Parathyroid adenoma (tissue), 2 donors: ENCODE measurements around the gene TSC22D2.

ENCODE experiments used
- H2AFZ ChIP-seq: fragments of 300-600 bp; sonication (generic); one replicate; pipeline ENCODE4 v1.7.0; 2017; ENCODE audit warnings: antibody characterized with exemption, mild to moderate bottlenecking
- H3K27ac ChIP-seq: fragments of 300-600 bp; sonication (generic); one replicate; pipeline ENCODE4 v1.7.0; 2017
- H3K27me3 ChIP-seq: fragments of 300-600 bp; sonication (generic); one replicate; pipeline ENCODE4 v1.7.0; 2017; ENCODE audit warnings: low read length; ENCODE audit not compliant: control insufficient read depth, insufficient read depth
- H3K36me3 ChIP-seq: fragments of 300-600 bp; sonication (generic); one replicate; pipeline ENCODE4 v1.7.0; 2017; ENCODE audit warnings: low read length; ENCODE audit not compliant: control insufficient read depth, insufficient read depth
- H3K4me1 ChIP-seq: fragments of 300-600 bp; sonication (generic); one replicate; pipeline ENCODE4 v1.7.0; 2017; ENCODE audit warnings: control low read depth
- H3K4me2 ChIP-seq: fragments of 300-600 bp; sonication (generic); one replicate; pipeline ENCODE4 v1.7.0; 2017; ENCODE audit warnings: low read length
- H3K4me3 ChIP-seq: fragments of 300-600 bp; sonication (generic); one replicate; pipeline ENCODE4 v1.7.0; 2017; ENCODE audit warnings: low read depth, low read length
- H3K79me2 ChIP-seq: fragments of 300-600 bp; sonication (generic); one replicate; pipeline ENCODE4 v1.7.0; 2017; ENCODE audit warnings: control low read depth
- H3K9ac ChIP-seq: fragments of 300-600 bp; sonication (generic); one replicate; pipeline ENCODE4 v1.7.0; 2017; ENCODE audit warnings: mild to moderate bottlenecking
- H3K9me3 ChIP-seq: fragments of 300-600 bp; sonication (generic); one replicate; pipeline ENCODE4 v1.7.0; 2017; ENCODE audit warnings: low read length; ENCODE audit not compliant: control insufficient read depth
- TF ChIP-seq, protein P1 (sequence below): fragments of 300-600 bp; sonication (generic); IDR thresholded peaks from one replicate; pipeline ENCODE4 v1.7.0; 2017; ENCODE audit warnings: antibody characterized with exemption, mild to moderate bottlenecking
- donor health status: primary hyperparathyroidism.

TSC22D2 gene

DNA sequence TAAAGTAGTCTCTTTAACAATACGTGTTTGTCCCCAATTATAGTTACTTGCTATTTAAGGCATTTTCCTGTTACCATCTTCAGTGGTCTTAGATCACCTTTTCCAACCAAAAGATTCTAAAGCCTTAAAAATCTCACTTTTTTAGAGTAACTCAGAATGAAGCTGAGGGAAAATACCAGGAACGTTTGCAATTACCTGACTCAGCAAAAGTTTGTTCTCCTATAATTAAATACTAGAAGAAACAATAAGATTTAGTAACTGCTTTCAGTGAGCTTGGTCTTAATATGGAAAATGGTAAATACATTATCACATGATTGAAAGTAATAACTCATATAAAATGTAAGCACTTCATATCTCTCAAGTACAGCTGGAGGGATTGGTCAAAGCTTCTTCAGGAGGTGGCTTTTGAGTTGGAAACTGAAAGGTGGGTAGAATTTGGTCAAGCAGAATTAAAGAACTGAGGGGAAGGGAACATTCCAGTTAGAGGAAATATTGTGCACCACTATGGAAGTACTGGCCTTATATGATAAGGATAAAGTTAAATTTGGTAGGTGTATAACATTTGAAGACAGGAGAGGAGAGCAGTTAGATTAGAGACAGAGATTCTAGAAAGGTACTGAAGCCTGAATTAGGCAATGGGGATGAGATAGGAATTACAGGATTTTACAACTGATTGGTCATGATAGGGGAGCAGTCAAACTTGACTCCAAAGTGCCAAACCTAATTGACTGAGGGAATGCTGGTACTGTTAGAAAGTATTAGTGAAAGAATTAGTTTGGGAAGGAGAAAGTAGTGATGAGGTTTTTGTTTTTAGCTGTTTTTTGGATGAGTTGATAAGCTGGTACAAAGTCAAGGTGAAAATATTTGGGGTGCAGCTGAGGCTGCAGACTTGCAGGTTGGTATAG, 21.9 kb downstream of the TSC22D2 start:
- TF ChIP-seq, protein P1, sequence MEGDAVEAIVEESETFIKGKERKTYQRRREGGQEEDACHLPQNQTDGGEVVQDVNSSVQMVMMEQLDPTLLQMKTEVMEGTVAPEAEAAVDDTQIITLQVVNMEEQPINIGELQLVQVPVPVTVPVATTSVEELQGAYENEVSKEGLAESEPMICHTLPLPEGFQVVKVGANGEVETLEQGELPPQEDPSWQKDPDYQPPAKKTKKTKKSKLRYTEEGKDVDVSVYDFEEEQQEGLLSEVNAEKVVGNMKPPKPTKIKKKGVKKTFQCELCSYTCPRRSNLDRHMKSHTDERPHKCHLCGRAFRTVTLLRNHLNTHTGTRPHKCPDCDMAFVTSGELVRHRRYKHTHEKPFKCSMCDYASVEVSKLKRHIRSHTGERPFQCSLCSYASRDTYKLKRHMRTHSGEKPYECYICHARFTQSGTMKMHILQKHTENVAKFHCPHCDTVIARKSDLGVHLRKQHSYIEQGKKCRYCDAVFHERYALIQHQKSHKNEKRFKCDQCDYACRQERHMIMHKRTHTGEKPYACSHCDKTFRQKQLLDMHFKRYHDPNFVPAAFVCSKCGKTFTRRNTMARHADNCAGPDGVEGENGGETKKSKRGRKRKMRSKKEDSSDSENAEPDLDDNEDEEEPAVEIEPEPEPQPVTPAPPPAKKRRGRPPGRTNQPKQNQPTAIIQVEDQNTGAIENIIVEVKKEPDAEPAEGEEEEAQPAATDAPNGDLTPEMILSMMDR, result no peak
- H3K36me3 ChIP-seq, result no peaks in the 10 kb centered on the region
- no peak overlapping the region for H3K4me3 ChIP-seq
- H2AFZ ChIP-seq, result no peak overlapping the region
- H3K4me2 ChIP-seq, result no peak overlapping the region
- no peak overlapping the region for H3K9ac ChIP-seq
- no peaks in the 10 kb centered on the region for H3K27me3 ChIP-seq
- peaks cover 7% of the 10 kb centered on the region for H3K4me1 ChIP-seq
- peaks cover 23% of the 10 kb centered on the region for H3K79me2 ChIP-seq
- no peak overlapping the region for H3K27ac ChIP-seq
- no peaks in the 10 kb centered on the region for H3K9me3 ChIP-seq

DNA sequence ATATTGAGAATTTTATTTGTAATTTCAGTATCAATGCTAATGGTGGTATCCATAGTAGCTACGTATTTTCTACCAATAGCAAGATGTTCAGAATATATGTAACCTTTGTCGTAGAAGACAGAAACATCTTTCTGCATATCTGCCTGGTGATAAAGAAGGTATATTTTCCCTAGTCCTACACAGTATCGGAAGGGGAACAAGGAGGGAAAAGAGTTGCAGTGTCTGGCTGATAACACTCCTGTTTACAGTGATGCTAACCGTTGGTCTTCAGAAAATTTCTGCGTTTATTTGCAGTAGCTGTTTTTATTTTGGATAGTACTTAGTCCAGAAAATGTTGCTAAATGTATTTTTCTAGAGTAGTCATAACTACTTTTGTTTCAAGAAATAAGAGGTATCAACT, 25.2 kb downstream of the TSC22D2 start:
- Histone ChIP-seq H3K27me3 (no peaks in the 10 kb centered on the region), H3K9ac (no peak overlapping the region), H2AFZ (no peak overlapping the region), H3K4me2 (no peak overlapping the region), H3K4me1 (peaks cover 7% of the 10 kb centered on the region), H3K79me2 (peaks cover 8% of the 10 kb centered on the region), H3K4me3 (no peak overlapping the region), H3K36me3 (no peaks in the 10 kb centered on the region), H3K9me3 (no peaks in the 10 kb centered on the region), H3K27ac (no peak overlapping the region)
- TF ChIP-seq, protein P1, result no peak

DNA sequence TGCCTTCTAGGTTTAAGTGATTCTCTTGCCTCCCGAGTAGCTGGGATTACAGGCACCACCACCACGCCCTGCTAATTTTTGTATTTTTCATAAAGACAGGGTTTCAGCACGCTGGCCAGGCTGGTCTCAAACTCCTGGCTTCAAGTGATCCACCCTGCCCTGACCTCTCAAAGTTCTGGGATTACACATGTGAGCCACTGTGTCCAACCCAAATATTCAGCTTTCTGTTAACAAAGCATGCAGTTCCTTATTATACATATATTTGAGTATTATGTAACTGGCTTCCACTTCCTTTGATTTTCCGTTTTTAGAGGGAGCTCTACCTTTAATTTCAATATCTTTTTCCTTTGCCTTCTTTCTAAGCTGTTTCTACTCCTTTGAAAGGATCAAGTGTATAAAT, 26.1 kb downstream of the TSC22D2 start:
- TF ChIP-seq, protein P1, result no peak
- no peaks in the 10 kb centered on the region for H3K36me3 ChIP-seq
- H3K4me1 ChIP-seq, result peaks cover 7% of the 10 kb centered on the region
- no peak overlapping the region for H3K9ac ChIP-seq
- no peak overlapping the region for H3K4me3 ChIP-seq
- no peak overlapping the region for H3K27ac ChIP-seq
- peaks cover 4% of the 10 kb centered on the region for H3K79me2 ChIP-seq
- H2AFZ ChIP-seq, result no peak overlapping the region
- no peak overlapping the region for H3K4me2 ChIP-seq
- no peaks in the 10 kb centered on the region for H3K27me3 ChIP-seq
- H3K9me3 ChIP-seq, result no peaks in the 10 kb centered on the region

DNA sequence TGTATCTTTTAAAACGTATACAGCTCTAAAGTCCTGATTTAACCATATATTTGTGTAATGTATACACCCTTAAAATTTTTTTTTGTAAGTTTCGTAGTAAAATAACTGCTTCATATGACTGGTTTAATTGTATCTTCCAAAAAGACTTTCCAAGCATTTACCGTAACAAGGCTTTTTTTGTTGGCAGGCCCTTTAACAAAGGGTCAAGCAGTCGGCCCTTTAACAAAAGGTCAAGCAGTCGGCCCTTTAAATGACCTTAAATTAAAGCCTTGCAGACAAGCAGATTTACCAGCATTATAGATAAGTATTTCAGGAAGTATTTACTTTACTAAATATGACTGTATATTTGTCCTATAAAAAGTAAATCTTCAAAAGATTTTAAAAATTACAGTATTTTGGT, 28.1 kb downstream of the TSC22D2 start:
- H3K27ac ChIP-seq, result no peak overlapping the region
- no peak overlapping the region for H2AFZ ChIP-seq
- no peaks in the 10 kb centered on the region for H3K27me3 ChIP-seq
- peaks cover 4% of the 10 kb centered on the region for H3K79me2 ChIP-seq
- H3K4me1 ChIP-seq, result no peaks in the 10 kb centered on the region
- TF ChIP-seq, protein P1, result no peak
- no peaks in the 10 kb centered on the region for H3K36me3 ChIP-seq
- H3K4me2 ChIP-seq, result no peak overlapping the region
- no peaks in the 10 kb centered on the region for H3K9me3 ChIP-seq
- no peak overlapping the region for H3K9ac ChIP-seq
- H3K4me3 ChIP-seq, result no peak overlapping the region

DNA sequence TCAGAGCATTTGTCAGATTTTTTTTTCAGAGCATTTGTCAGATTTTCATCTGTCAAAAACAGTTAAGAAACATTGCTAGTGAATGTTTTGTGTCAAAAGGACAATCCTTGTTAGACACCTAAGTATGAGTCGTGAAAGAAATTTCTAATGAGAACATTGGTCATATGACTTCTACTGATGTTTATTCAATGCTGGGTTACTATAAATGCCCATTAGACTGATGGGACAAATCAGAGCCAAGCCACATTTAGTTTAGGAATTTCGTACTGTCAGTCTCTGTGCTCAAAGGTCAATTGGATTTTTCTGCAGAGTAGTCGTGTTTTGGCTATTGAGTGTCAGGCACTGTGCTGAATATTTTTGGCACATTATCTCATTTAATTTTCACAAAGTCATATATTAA, 31.6 kb downstream of the TSC22D2 start:
- Histone ChIP-seq H3K27me3 (no peaks in the 10 kb centered on the region), H3K79me2 (peaks cover 8% of the 10 kb centered on the region), H3K36me3 (no peaks in the 10 kb centered on the region), H3K4me1 (no peaks in the 10 kb centered on the region), H3K9ac (no peak overlapping the region), H3K27ac (no peak overlapping the region), H3K9me3 (no peaks in the 10 kb centered on the region), H3K4me2 (no peak overlapping the region), H2AFZ (no peak overlapping the region), H3K4me3 (no peak overlapping the region)
- TF ChIP-seq, protein P1, result no peak
